M059J (cell line): ENCODE results near the gene DRICH1. TPM values are rescaled to one million over a fixed set of nuclear protein-coding genes. Genes with fewer than 3 reads are reported as not detected.
"Not testable (repeated sequence)": the region's sequence is repeated elsewhere in the genome, so short reads cannot be mapped to it uniquely, and the experiment has no call there.

Experiments used
- DNase-seq: peaks from one replicate; pipeline ENCODE4 v3.0.0-alpha.2; 2012; ENCODE audit warnings: low read depth
- total RNA-seq: library from RNA; depleted of rRNA; stranded (reverse); fragments of >200 nt; shearing (Covaris generic); gene quantifications from 2 replicates; pipeline ENCODE4 v1.2.3, GENCODE V29; 2014; rRNA removed

The DRICH1 gene
- total RNA-seq, 1 experiment from 2014 or later, result not detected

DNA sequence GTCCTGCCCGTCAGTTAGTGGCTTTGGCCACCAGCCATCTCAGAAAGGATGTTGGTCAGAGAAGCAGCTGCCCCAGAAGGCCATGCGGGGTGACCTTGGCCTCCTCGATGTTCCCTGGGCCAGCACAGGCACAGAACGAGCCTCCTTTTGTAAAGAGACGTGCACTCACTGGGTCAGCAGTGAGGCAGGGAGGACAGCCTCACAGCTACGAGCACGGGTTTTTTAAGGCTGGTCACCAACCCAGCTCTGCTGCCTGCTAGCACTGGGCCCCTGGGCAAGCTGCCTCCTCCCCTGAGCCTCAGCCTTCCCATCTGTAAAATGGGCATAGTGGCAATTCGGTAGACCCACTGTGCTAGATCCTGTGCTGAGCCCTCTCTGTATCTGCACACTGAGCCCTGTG, 62.8 kb downstream of the DRICH1 start:
- DNase-seq, result peak; percentile 8

GRCh38 chr22:23566705-23567475, 65.2 kb downstream of the DRICH1 start:
- DNase-seq, result no peak

- DNase-seq, result no peak
These were observed 66.0 kb downstream of the DRICH1 start for GRCh38 chr22:23565915-23566704.

- DNase-seq, result peak; percentile 7
These were observed 66.7 kb downstream of the DRICH1 start for GRCh38 chr22:23565305-23565914.

DNA sequence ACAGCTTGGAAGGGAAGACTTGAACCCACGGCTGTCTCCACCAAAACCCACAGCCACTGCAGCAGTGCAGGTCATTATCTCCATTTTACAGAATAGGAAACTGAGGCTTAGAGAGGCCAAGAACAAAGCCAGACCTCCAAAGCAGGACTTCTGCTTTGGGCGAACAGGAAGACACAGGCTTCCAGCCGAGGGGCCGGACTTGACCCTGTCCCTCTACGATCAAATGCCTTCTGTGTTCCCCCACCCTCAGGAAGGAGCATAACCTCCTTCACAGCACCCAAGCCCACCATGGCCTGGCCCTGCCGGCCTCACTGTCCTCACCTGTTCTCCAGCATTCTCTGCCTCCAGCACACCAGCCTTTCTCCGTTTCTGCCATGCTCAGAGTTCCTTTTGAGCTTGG, 67.8 kb downstream of the DRICH1 start:
- no peak for DNase-seq

- no peak for DNase-seq
These were observed 69.0 kb downstream of the DRICH1 start for GRCh38 chr22:23563111-23563510.

DNA sequence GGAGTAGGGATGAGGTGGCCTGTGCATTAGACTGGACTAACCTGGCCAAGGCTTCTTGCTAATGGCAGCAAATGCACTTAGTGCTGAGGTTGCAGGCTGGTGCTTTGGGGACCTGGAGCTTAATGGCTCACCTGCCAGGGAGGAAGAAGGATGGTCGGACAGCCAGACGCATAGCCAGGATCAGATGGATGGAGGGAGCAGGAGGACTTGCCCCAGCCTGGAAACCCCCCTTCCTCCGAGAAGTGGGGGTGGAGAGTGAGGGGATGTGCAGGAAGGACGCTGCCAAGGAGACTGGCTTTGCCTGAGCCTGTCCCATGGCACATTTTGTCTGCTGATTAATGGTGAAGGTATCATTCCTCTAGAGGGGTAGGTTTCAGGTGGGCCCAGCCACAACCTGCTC, 69.9 kb downstream of the DRICH1 start:
- DNase-seq, result no peak

- DNase-seq, result not testable (repeated sequence)
These were observed 71.1 kb downstream of the DRICH1 start for GRCh38 chr22:23561025-23561510.

DNA sequence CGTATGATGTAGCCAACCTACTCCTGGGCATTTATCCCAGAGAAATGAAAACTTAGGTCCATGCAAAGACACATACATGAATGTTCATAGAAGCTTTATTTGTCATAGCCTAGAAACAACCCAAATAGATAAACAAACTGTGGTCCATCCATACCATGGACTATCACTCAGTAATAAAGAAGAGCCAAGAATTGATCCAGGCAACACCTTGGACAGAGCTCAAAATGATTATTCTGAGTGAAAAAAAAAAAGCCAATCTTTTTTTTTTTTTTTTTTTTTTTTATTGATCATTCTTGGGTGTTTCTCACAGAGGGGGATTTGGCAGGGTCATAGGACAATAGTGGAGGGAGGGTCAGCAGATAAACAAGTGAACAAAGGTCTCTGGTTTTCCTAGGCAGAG, 71.9 kb downstream of the DRICH1 start:
- not testable (repeated sequence) for DNase-seq

Other genes starting within 250 kb of the DRICH1 start
- not detected in 2 replicates for gene IGLL1, start 52.0 kb downstream of the DRICH1 start, total RNA-seq
- not detected in 2 replicates for gene RGL4, start 58.7 kb upstream of the DRICH1 start, total RNA-seq
- 2.6 and 2.7 TPM in 2 replicates for gene ZNF70, start 118.8 kb upstream of the DRICH1 start, total RNA-seq
- not detected in 2 replicates for gene VPREB3, start 122.1 kb upstream of the DRICH1 start, total RNA-seq
- not detected in 2 replicates for gene C22orf15, start 130.7 kb upstream of the DRICH1 start, total RNA-seq
- 1.9 and 2.8 TPM in 2 replicates for gene CHCHD10, start 135.7 kb upstream of the DRICH1 start, total RNA-seq
- 1.9 and 4.2 TPM in 2 replicates for gene MMP11, start 140.5 kb upstream of the DRICH1 start, total RNA-seq
- gene SMARCB1, start 154.6 kb upstream of the DRICH1 start, total RNA-seq, result 42.5 and 54.0 TPM in 2 replicates
- gene DERL3, start 206.7 kb upstream of the DRICH1 start, total RNA-seq, result 0.44 and 0.49 TPM in 2 replicates
- gene SLC2A11, start 225.6 kb upstream of the DRICH1 start, total RNA-seq, result 9.5 and 16.4 TPM in 2 replicates